GDM1 (cell line): Measurements from ENCODE around the gene CYS1.
A peak's percentile ranks its signal among the peaks of the same experiment; 100 is the strongest.

Source experiments
- DNase-seq: peaks from one replicate; lab custom pipeline; 2025; lab: John Stamatoyannopoulos, UW

The CYS1 gene

GRCh38 chr2:10047616-10048500, 32.4 kb downstream of the CYS1 start:
- no peak for DNase-seq

- no peak for DNase-seq
Observed at GRCh38 chr2:10046931-10047330, 33.3 kb downstream of the CYS1 start.

GRCh38 chr2:10045561-10046355, 34.5 kb downstream of the CYS1 start:
- DNase-seq, result no peak

- DNase-seq, result no peak
Observed at GRCh38 chr2:10043906-10044601, 36.2 kb downstream of the CYS1 start.

- DNase-seq, result peak; percentile 34
Observed at GRCh38 chr2:10043256-10043905, 36.8 kb downstream of the CYS1 start, which contains the start of gene KLF11. TSS of gene KLF11 (plus strand) at chr2:10043550. CDS start at chr2:10043717, 167 bp downstream.

GRCh38 chr2:10042301-10043161, 37.7 kb downstream of the CYS1 start:
- DNase-seq, result no peak

- DNase-seq, result no peak
Observed at GRCh38 chr2:10041711-10042110, 38.5 kb downstream of the CYS1 start.

GRCh38 chr2:10039658-10040410, 40.4 kb downstream of the CYS1 start:
- no peak for DNase-seq

- DNase-seq, result no peak
Observed at GRCh38 chr2:10038716-10039115, 41.5 kb downstream of the CYS1 start.

GRCh38 chr2:10038123-10038522, 42.1 kb downstream of the CYS1 start:
- no peak for DNase-seq

- no peak for DNase-seq
Observed at GRCh38 chr2:10036095-10036884, 43.9 kb downstream of the CYS1 start.

- DNase-seq, result no peak
Observed at GRCh38 chr2:10035633-10036032, 44.6 kb downstream of the CYS1 start.

- DNase-seq, result no peak
Observed at GRCh38 chr2:10035053-10035422, 45.2 kb downstream of the CYS1 start.

GRCh38 chr2:10034333-10035052, 45.7 kb downstream of the CYS1 start:
- DNase-seq, result no peak

- DNase-seq, result no peak
Observed at GRCh38 chr2:10033251-10034006, 46.8 kb downstream of the CYS1 start.

- DNase-seq, result no peak
Observed at GRCh38 chr2:10032746-10033105, 47.5 kb downstream of the CYS1 start.

- no peak for DNase-seq
Observed at GRCh38 chr2:10031886-10032745, 48.1 kb downstream of the CYS1 start.
